Endodermal cell (in vitro differentiated cells): ENCODE data around the gene MBD5. TPM values are rescaled to one million over a fixed set of nuclear protein-coding genes. Genes with fewer than 3 reads are reported as not detected.

Experiments
- DNase-seq: peaks from one replicate; pipeline ENCODE4 v3.0.0-alpha.2; 2017
- H3K27ac ChIP-seq: 2 replicates; pipeline ENCODE4 v1.5.1; 2013; ENCODE audit warnings: mild to moderate bottlenecking, low read depth, low read length, moderate library complexity
- H3K27me3 ChIP-seq: 2 replicates; pipeline ENCODE4 v1.6.1; 2013; ENCODE audit warnings: mild to moderate bottlenecking, low read length, moderate library complexity; ENCODE audit not compliant: insufficient read depth, control insufficient read depth, poor library complexity, severe bottlenecking
- H3K36me3 ChIP-seq: 2 replicates; pipeline ENCODE4 v1.7.0; 2013; ENCODE audit warnings: mild to moderate bottlenecking, low read length, moderate library complexity; ENCODE audit not compliant: control insufficient read depth, insufficient read depth
- H3K4me1 ChIP-seq: one replicate; pipeline ENCODE4 v1.7.0; 2013; ENCODE audit warnings: low read length; ENCODE audit not compliant: control insufficient read depth, insufficient read depth
- H3K4me3 ChIP-seq: 2 replicates; pipeline ENCODE4 v1.5.1; 2013; ENCODE audit warnings: mild to moderate bottlenecking, low read length, moderate library complexity
- H3K9ac ChIP-seq: 2 replicates; pipeline ENCODE4 v1.6.1; 2013; ENCODE audit warnings: mild to moderate bottlenecking, low read length, moderate library complexity; ENCODE audit not compliant: poor library complexity, severe bottlenecking; ENCODE audit errors: extremely low read depth
- H3K9me3 ChIP-seq: 2 replicates; pipeline ENCODE4 v1.6.1; 2013; ENCODE audit warnings: mild to moderate bottlenecking, low read length, moderate library complexity; ENCODE audit not compliant: control insufficient read depth
- H3K27ac Mint-ChIP-seq: 2 replicates; pipeline ENCODE4 v1.8.0; 2020; ENCODE audit warnings: mixed read lengths
- H3K27me3 Mint-ChIP-seq: 2 replicates; pipeline ENCODE4 v1.8.0; 2021; ENCODE audit warnings: mild to moderate bottlenecking, mixed read lengths; ENCODE audit not compliant: insufficient read depth
- H3K36me3 Mint-ChIP-seq: 2 replicates; pipeline ENCODE4 v1.8.0; 2020; ENCODE audit warnings: low read depth, mixed read lengths
- H3K4me1 Mint-ChIP-seq: 2 replicates; pipeline ENCODE4 v1.8.0; 2020; ENCODE audit warnings: mixed read lengths
- H3K4me3 Mint-ChIP-seq: 2 replicates; pipeline ENCODE4 v1.8.0; 2020; ENCODE audit warnings: mild to moderate bottlenecking, moderate library complexity, mixed read lengths
- H3K9me3 Mint-ChIP-seq: 2 replicates; pipeline ENCODE4 v1.8.0; 2020; ENCODE audit warnings: mild to moderate bottlenecking, mixed read lengths
- CTCF ChIP-seq: fragments of 200-600 bp; sonication (generic); conservative IDR thresholded peaks from 2 replicates; pipeline ENCODE4 v1.5.0; 2021; ENCODE audit warnings: antibody characterized with exemption, mild to moderate bottlenecking
- WGBS, 2 experiments: methylation state at CpG; one replicate each; pipeline versions ENCODE4 v1.1.5 to v1.1.7; 2013; ENCODE audit warnings: missing lambda C conversion rate in 2 of 2, mixed read lengths in 1 of 2; ENCODE audit not compliant: insufficient coverage in 1 of 2, insufficient read length in 1 of 2; 5-methylcytosine and 5-hydroxymethylcytosine counted together
- total RNA-seq, 2 donors: library from RNA; stranded (reverse); fragmentation: NEBNext Ultra II Directional in 1 of 2; extraction: Animal tissue kit (Norgen Biotek cat#: 25700) in 1 of 2; gene quantifications; 2 replicates in 1 of 2; 3 replicates in 1 of 2; pipeline ENCODE4 v1.2.1, GENCODE V29; 2021

MBD5 gene
- total RNA-seq, 2 donors from 2014 or later: 49.1 to 55.7 TPM

- no peak overlapping the region for H3K27ac Mint-ChIP-seq
Measured at GRCh38 chr2:148273158-148273691, 252.3 kb downstream of the MBD5 start.

GRCh38 chr2:148279216-148279615, 258.3 kb downstream of the MBD5 start:
- 93 to 100% methylated on average over 3 of the region's 3 CpGs for whole genome bisulfite sequencing, 2 experiments
- H3K9me3 Mint-ChIP-seq: no peaks in the 10 kb centered on the region
- no peaks in the 10 kb centered on the region for H3K36me3 Mint-ChIP-seq
- H3K9me3 ChIP-seq: no peaks in the 10 kb centered on the region
- H3K36me3 ChIP-seq: no peaks in the 10 kb centered on the region
- no peak overlapping the region for H3K9ac ChIP-seq
- peaks cover 16% of the 10 kb centered on the region for H3K4me1 Mint-ChIP-seq
- H3K4me3 Mint-ChIP-seq: no peak overlapping the region
- H3K27ac Mint-ChIP-seq: no peak overlapping the region
- DNase-seq: no peak
- TF ChIP-seq CTCF: no peak
- H3K4me1 ChIP-seq: no peaks in the 10 kb centered on the region
- no peak overlapping the region for H3K27ac ChIP-seq
- no peak overlapping the region for H3K4me3 ChIP-seq
- no peaks in the 10 kb centered on the region for H3K27me3 Mint-ChIP-seq
- H3K27me3 ChIP-seq: no peaks in the 10 kb centered on the region

More at GRCh38 chr2:148273158-148273691, 252.3 kb downstream of the MBD5 start:
- peaks cover 4% of the 10 kb centered on the region for H3K4me1 Mint-ChIP-seq
- H3K9me3 ChIP-seq: no peaks in the 10 kb centered on the region
- WGBS, 2 experiments: 60 to 67% methylated on average over 2 to 4 of the region's 4 CpGs
- H3K9me3 Mint-ChIP-seq: no peaks in the 10 kb centered on the region
- H3K9ac ChIP-seq: no peak overlapping the region
- H3K36me3 Mint-ChIP-seq: peaks cover 14% of the 10 kb centered on the region
- no peaks in the 10 kb centered on the region for H3K36me3 ChIP-seq
- H3K27me3 Mint-ChIP-seq: no peaks in the 10 kb centered on the region
- no peaks in the 10 kb centered on the region for H3K4me1 ChIP-seq
- TF ChIP-seq CTCF: no peak
- H3K27me3 ChIP-seq: no peaks in the 10 kb centered on the region
- no peak overlapping the region for H3K4me3 ChIP-seq
- H3K27ac ChIP-seq: no peak overlapping the region
- DNase-seq: no peak
- no peak overlapping the region for H3K4me3 Mint-ChIP-seq

GRCh38 chr2:148282201-148282600, 261.3 kb downstream of the MBD5 start:
- H3K4me1 Mint-ChIP-seq: peaks cover 16% of the 10 kb centered on the region
- Histone ChIP-seq H3K9me3 (peaks cover 5% of the 10 kb centered on the region), H3K4me3 (no peak overlapping the region), H3K27ac (no peak overlapping the region), H3K27me3 (no peaks in the 10 kb centered on the region), H3K36me3 (no peaks in the 10 kb centered on the region), H3K4me1 (no peaks in the 10 kb centered on the region), H3K9ac (no peak overlapping the region)
- no peak for TF ChIP-seq CTCF
- no peak overlapping the region for H3K4me3 Mint-ChIP-seq
- H3K27me3 Mint-ChIP-seq: no peaks in the 10 kb centered on the region
- no peak for DNase-seq
- H3K9me3 Mint-ChIP-seq: peaks cover 3% of the 10 kb centered on the region
- 96 to 100% methylated on average over 1 of the region's 1 CpG for WGBS, 2 experiments
- peaks cover 3% of the 10 kb centered on the region for H3K36me3 Mint-ChIP-seq
- H3K27ac Mint-ChIP-seq: no peak overlapping the region
